HG02973 (cell line): Measurements from ENCODE around the gene TM2D1.
"Not testable (repeated sequence)": the region's sequence is repeated elsewhere in the genome, so short reads cannot be mapped to it uniquely, and the experiment has no call there.

ENCODE experiments used
- ATAC-seq: cut with Tn5 transposase; IDR thresholded peaks from one replicate; pipeline ENCODE4 v1.9.1; 2021; ENCODE audit warnings: moderate library complexity; ENCODE audit not compliant: unreplicated experiment

Gene TM2D1

GRCh38 chr1:61718996-61719663, 5.8 kb downstream of the TM2D1 start:
- ATAC-seq: not testable (repeated sequence)

DNA sequence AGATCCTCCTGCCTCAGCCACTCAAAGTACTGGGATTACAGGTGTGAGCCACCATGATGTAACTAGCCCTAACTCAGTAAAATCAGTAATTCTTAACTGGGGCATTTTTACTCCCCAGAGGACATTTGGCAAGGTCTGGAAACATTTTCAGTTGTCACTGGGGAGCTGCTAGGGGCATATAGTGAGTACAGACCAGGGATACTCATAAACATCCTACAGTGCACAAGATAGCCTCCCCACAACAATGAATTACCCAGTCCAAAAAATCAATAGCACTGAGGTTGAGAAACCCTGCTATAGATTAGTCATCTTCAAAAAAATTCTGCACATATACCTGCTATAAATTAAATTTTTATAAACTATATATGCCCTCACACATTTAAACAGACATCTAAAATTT, 13.0 kb downstream of the TM2D1 start:
- no peak for ATAC-seq

GRCh38 chr1:61711257-61711656, 13.7 kb downstream of the TM2D1 start:
- ATAC-seq: not testable (repeated sequence)

DNA sequence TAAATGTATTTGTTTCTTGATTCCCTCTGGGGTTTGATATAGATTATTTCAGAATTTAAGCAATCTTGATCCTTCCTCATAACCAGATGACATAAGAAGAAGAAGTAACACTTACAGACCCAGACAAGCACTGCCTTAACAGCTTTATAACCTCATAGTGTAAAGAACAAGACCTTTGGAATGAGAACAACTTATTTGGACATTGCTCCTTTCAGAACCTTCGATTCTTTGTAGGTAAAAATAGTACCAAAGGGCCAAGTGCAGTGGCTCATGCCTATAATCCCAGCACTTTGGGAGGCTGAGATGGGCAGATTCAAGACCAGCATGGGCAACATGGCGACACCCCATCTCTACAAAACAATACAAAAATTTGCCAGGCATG, 15.0 kb downstream of the TM2D1 start:
- no peak for ATAC-seq

DNA sequence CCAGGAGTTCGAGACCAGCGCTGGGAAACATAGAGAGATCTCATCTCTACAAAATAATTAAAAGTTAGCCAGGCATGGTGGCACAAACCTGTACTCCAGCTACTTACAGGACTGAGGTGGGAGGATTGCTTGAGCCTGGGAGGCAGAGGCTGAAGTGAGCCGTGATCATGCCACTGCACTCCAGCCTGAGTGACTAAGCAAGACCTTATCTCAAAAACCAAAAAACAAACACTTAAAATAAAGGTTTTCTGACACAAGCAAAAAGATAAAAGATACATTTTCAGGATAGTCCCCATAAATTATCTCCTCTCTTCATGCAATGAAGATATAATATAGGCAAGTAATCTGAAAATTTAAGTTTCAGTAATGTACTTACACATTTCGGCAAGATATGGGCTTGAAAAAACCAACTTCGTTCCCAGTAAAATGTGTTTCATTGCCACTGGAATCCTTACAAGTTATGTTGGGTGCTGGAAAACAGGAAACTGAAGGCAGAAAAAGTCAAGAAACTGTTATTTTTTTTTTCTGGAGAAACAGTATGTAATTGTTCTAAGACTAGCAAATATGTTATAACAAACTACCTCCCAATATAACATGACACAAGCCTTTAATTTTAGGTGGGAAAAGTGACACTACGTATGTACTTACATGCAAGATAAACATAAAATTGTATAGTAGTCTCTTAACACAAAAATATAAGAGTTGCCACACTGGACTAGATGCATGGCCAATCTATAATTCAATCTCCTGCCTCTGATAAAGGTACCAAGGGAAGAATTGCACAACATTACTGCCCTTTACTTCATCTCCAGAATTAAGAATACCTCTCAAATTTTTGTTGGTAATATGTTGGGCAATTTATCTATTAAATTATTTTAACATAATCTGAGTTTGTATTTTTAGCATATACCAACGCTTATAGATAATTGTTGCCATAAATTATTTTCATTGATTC, 15.7 kb downstream of the TM2D1 start:
- no peak for ATAC-seq

DNA sequence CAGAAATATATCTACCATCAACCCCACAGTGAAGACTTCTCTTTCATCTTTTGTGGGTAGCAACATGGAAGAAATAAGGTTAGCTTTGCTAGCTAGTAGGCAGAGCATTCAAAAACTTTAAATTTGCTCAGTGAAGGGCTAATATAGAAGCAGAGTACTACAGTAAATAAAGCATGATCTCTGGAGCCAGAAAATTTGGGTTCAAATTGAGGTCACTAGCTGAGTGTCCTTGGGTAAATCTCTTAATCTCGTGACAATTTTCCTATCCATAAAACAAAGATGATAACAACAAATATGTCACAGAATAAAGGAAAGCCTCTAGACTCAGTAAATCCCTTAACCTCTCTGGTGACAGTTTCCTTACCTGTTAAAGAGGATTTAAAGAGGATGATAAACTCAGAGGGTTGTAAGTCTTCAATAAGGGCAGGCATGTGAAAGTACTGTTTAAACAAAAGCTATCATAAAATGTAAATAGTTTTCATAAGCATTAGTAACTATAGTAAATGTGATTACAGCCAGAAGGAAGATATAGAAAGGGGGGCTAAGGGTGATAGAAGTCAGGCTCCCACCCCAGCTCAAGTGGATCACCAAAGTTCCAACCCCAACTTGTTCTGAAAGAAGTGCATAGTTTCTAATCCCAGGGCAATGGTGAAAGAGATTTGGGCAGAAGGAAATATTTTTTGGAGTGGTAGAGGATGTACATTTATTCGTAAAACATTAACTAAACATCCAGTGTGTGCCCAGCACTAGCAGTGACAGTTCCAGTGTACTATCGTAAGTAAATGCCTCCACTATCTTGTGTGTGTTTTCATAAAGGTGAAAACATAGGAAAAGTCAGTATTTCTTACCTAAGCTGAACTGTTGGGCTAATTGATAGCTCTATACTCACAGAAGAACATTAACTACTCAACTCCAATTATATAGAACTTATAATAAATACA, 24.8 kb downstream of the TM2D1 start:
- ATAC-seq: no peak

- no peak for ATAC-seq
Observed at GRCh38 chr1:61692155-61692800, 32.7 kb downstream of the TM2D1 start.

- ATAC-seq: no peak
Observed at GRCh38 chr1:61687901-61688300, 37.0 kb downstream of the TM2D1 start.

GRCh38 chr1:61682891-61683290, 42.0 kb downstream of the TM2D1 start:
- ATAC-seq: no peak

GRCh38 chr1:61680500-61680899, 44.4 kb downstream of the TM2D1 start:
- ATAC-seq: no peak

GRCh38 chr1:61676881-61677280, 48.1 kb downstream of the TM2D1 start:
- ATAC-seq: not testable (repeated sequence)

- ATAC-seq: no peak
Observed at GRCh38 chr1:61674221-61674620, 50.7 kb downstream of the TM2D1 start.

- no peak for ATAC-seq
Observed at GRCh38 chr1:61672376-61672775, 52.6 kb downstream of the TM2D1 start.

DNA sequence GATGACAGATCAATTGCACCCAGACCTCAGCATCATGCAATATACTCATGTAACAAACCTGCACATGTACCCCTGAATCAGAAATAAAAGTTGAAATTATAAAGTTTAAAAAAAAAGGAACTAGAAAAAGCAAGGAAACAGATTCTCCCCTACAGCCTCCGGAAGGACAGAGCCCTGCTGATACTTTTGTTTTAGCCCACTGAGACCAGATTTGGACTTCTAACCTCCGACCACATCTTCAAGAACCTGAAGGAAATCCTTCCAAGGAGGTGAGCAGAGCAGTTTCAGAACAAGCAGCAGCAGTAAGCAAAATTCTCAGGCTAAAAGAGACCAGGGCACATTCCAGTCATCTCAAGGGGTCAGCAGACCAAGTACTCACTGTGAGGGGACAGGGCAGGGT, 54.5 kb downstream of the TM2D1 start:
- ATAC-seq: no peak

- no peak for ATAC-seq
Observed at GRCh38 chr1:61670016-61670415, 54.9 kb downstream of the TM2D1 start.

GRCh38 chr1:61659061-61659460, 65.9 kb downstream of the TM2D1 start:
- no peak for ATAC-seq

DNA sequence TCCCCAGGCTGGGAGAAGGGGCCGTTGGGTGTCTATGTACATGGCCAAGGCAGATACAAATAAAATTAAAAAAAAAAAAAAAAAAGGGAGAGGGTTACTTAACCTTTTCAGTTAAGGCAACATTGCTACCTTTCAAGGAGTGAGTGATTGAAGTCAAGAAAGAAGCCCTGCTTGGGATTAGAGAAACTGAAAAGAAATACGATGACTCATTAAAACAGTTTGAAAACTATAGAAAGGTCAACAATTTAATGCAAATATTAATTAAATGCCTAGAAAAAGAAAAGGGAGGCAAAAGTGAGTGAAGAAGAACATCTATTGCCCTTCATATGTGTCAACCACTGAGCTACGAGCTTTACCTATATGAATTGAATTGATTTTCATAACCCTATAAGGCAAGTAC, 69.5 kb downstream of the TM2D1 start:
- no peak for ATAC-seq

DNA sequence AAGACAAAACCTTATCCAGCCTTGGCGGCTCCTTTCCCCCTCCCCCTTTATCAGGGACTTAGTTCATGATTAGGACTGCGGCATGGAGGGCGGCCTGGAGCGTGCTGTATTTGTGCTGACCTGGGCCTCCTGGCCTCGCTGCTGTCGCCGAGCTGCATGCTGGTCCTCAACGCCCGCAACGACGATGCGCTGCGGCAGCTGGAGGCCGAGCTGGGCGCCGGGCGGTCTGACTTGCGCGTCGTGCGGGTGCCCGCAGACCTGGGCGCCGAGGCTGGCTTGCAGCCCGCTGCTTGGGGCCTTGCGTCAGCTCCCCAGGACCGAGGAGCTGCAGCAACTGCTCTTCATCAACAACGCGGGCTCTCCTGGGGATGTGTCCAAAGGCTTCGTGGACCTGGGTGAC, 70.9 kb downstream of the TM2D1 start:
- no peak for ATAC-seq

- no peak for ATAC-seq
Observed at GRCh38 chr1:61648983-61649742, 75.8 kb downstream of the TM2D1 start.

DNA sequence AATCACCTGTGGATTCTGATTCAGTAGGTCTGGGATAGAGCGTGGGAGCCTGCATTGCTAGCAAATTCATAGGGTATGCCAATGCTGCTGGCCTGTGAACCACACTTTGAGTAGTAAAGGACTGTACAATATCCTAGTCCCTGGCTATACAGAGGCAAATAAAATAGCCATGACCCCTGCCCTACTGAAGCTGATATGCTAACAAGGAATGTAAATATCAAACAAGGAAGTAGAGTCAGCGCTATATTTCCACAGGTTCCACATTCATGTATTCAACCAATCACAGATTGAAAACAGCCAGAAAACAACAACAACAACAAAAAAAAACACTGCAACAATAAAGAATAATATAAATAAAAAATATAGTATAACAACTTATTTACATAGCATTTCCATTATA, 77.8 kb downstream of the TM2D1 start:
- no peak for ATAC-seq
